HG02763 (cell line): ENCODE measurements around the gene ADGRG6.

Experiments used
- ATAC-seq: cut with Tn5 transposase; IDR thresholded peaks from one replicate; pipeline ENCODE4 v1.9.1; 2021; ENCODE audit warnings: mild to moderate bottlenecking, moderate library complexity; ENCODE audit not compliant: unreplicated experiment

The ADGRG6 gene

GRCh38 chr6:142373268-142374090 lies 71.7 kb downstream of the ADGRG6 start:
- ATAC-seq = no peak

GRCh38 chr6:142374091-142374770 lies 72.4 kb downstream of the ADGRG6 start:
- no peak for ATAC-seq

GRCh38 chr6:142374965-142375733 lies 73.3 kb downstream of the ADGRG6 start:
- no peak for ATAC-seq

- no peak for ATAC-seq
Observed at GRCh38 chr6:142376115-142376514, 74.3 kb downstream of the ADGRG6 start.

- ATAC-seq = no peak
Observed at GRCh38 chr6:142376800-142377496, 75.1 kb downstream of the ADGRG6 start.

GRCh38 chr6:142377497-142377848 lies 75.7 kb downstream of the ADGRG6 start:
- no peak for ATAC-seq

GRCh38 chr6:142378138-142378875 lies 76.5 kb downstream of the ADGRG6 start:
- no peak for ATAC-seq

GRCh38 chr6:142380626-142381025 lies 78.8 kb downstream of the ADGRG6 start:
- ATAC-seq = no peak

- no peak for ATAC-seq
Observed at GRCh38 chr6:142381181-142381580, 79.4 kb downstream of the ADGRG6 start.

GRCh38 chr6:142381845-142382378 lies 80.1 kb downstream of the ADGRG6 start:
- no peak for ATAC-seq

GRCh38 chr6:142384519-142385254 lies 82.9 kb downstream of the ADGRG6 start:
- no peak for ATAC-seq

GRCh38 chr6:142385352-142385751 lies 83.5 kb downstream of the ADGRG6 start:
- ATAC-seq = no peak

GRCh38 chr6:142386657-142387056 lies 84.8 kb downstream of the ADGRG6 start:
- no peak for ATAC-seq

- peak; percentile 51 for ATAC-seq
Observed at GRCh38 chr6:142387997-142388815, 86.4 kb downstream of the ADGRG6 start.

- ATAC-seq = no peak
Observed at GRCh38 chr6:142395266-142395665, 93.5 kb downstream of the ADGRG6 start.

- peak; percentile 97 for ATAC-seq
Observed at GRCh38 chr6:142395768-142396231, 94.0 kb downstream of the ADGRG6 start.

- ATAC-seq = no peak
Observed at GRCh38 chr6:142398353-142398752, 96.5 kb downstream of the ADGRG6 start.

- ATAC-seq = no peak
Observed at GRCh38 chr6:142399739-142400138, 97.9 kb downstream of the ADGRG6 start.
